ENCODE data around the gene BIN1.
"Not testable (repeated sequence)": the region's sequence is repeated elsewhere in the genome, so short reads cannot be mapped to it uniquely, and the experiment has no call there.

BIN1 gene

GRCh38 chr2:127120408-127120807 is 13.5 kb upstream of the BIN1 start:
- WGBS (ENCODE audit: extremely low coverage, insufficient coverage, insufficient read length): no CpG with 5 or more reads among the region's 20 CpGs
- H3K23ac ChIP-seq (ENCODE audit: low read length): not testable (repeated sequence)

GRCh38 chr2:127118467-127118866 is 11.5 kb upstream of the BIN1 start:
- no peak overlapping the region for H3K9ac ChIP-seq (ENCODE audit: low read length)
- DNase-seq: no peak
- no peaks in the 10 kb centered on the region for H3K4me1 ChIP-seq (ENCODE audit: control insufficient read depth in 1 of 2, insufficient read depth in 2 of 2, low read length in 2 of 2)
- H4K91ac ChIP-seq (ENCODE audit: low read depth, low read length): no peak overlapping the region
- H4K12ac ChIP-seq (ENCODE audit: low read depth, low read length): no peak overlapping the region
- H2BK5ac ChIP-seq (ENCODE audit: low read depth, low read length, poor library complexity): no peak overlapping the region
- no peak overlapping the region for H3K14ac ChIP-seq (ENCODE audit: low read length)
- H3K36me3 ChIP-seq (ENCODE audit: control insufficient read depth in 1 of 2, insufficient read depth in 2 of 2, low read length in 2 of 2): no peaks in the 10 kb centered on the region
- no peak overlapping the region for H3K23ac ChIP-seq (ENCODE audit: low read length)
- no peak overlapping the region for H2AK5ac ChIP-seq (ENCODE audit: low read length)
- no peak overlapping the region for H2AFZ ChIP-seq (ENCODE audit: insufficient read depth, low read length, poor library complexity)
- H2BK120ac ChIP-seq (ENCODE audit: insufficient read depth, low read length, poor library complexity): no peak overlapping the region
- no peak overlapping the region for H3K18ac ChIP-seq (ENCODE audit: low read length)
- no peak overlapping the region for H2BK12ac ChIP-seq (ENCODE audit: low read length)
- no peak overlapping the region for H3K4me3 ChIP-seq (ENCODE audit: low read depth, low read length)
- H3K27me3 ChIP-seq (ENCODE audit: insufficient read depth, low read length): no peaks in the 10 kb centered on the region
- H3K9me3 ChIP-seq (ENCODE audit: insufficient read depth, low read depth, low read length): peaks cover 17% of the 10 kb centered on the region
- no peak overlapping the region for H3K27ac ChIP-seq (ENCODE audit: low read depth, low read length)
- no peaks in the 10 kb centered on the region for H3K79me2 ChIP-seq (ENCODE audit: control insufficient read depth, insufficient read depth, low read length, poor library complexity)
- no peaks in the 10 kb centered on the region for H3K79me1 ChIP-seq (ENCODE audit: low read length)
- no CpG with 5 or more reads among the region's 6 CpGs for WGBS (ENCODE audit: extremely low coverage, insufficient coverage, insufficient read length)
- no peak overlapping the region for H3K4me2 ChIP-seq (ENCODE audit: low read length)
- no peak overlapping the region for H4K8ac ChIP-seq (ENCODE audit: low read depth, low read length)
- no peak overlapping the region for H3K4ac ChIP-seq (ENCODE audit: low read depth, low read length)

More at GRCh38 chr2:127120408-127120807, 13.5 kb upstream of the BIN1 start:
- not testable (repeated sequence) for H4K91ac ChIP-seq (ENCODE audit: low read depth, low read length); H3K4me1 ChIP-seq (ENCODE audit: control insufficient read depth in 1 of 2, insufficient read depth in 2 of 2, low read length in 2 of 2); H2AK5ac ChIP-seq (ENCODE audit: low read length); H3K79me2 ChIP-seq (ENCODE audit: control insufficient read depth, insufficient read depth, low read length, poor library complexity); H4K12ac ChIP-seq (ENCODE audit: low read depth, low read length); H3K27ac ChIP-seq (ENCODE audit: low read depth, low read length); H3K9ac ChIP-seq (ENCODE audit: low read length); H4K8ac ChIP-seq (ENCODE audit: low read depth, low read length); H2AFZ ChIP-seq (ENCODE audit: insufficient read depth, low read length, poor library complexity); H3K36me3 ChIP-seq (ENCODE audit: control insufficient read depth in 1 of 2, insufficient read depth in 2 of 2, low read length in 2 of 2); H2BK5ac ChIP-seq (ENCODE audit: low read depth, low read length, poor library complexity); H3K79me1 ChIP-seq (ENCODE audit: low read length); H2BK120ac ChIP-seq (ENCODE audit: insufficient read depth, low read length, poor library complexity); H3K18ac ChIP-seq (ENCODE audit: low read length); DNase-seq; H3K4me2 ChIP-seq (ENCODE audit: low read length); H3K14ac ChIP-seq (ENCODE audit: low read length); H3K4me3 ChIP-seq (ENCODE audit: low read depth, low read length); H2BK12ac ChIP-seq (ENCODE audit: low read length); H3K27me3 ChIP-seq (ENCODE audit: insufficient read depth, low read length); H3K4ac ChIP-seq (ENCODE audit: low read depth, low read length)
- H3K9me3 ChIP-seq (ENCODE audit: insufficient read depth, low read depth, low read length): peaks cover 19% of the 10 kb centered on the region

- no peak overlapping the region for H2BK5ac ChIP-seq (ENCODE audit: low read depth, low read length, poor library complexity)
- H3K9me3 ChIP-seq (ENCODE audit: insufficient read depth, low read depth, low read length): peaks cover 17% of the 10 kb centered on the region
- no peak overlapping the region for H3K4me2 ChIP-seq (ENCODE audit: low read length)
- no peak overlapping the region for H3K23ac ChIP-seq (ENCODE audit: low read length)
- no peak overlapping the region for H2AK5ac ChIP-seq (ENCODE audit: low read length)
- no peak overlapping the region for H4K91ac ChIP-seq (ENCODE audit: low read depth, low read length)
- no peak overlapping the region for H3K4ac ChIP-seq (ENCODE audit: low read depth, low read length)
- H3K9ac ChIP-seq (ENCODE audit: low read length): no peak overlapping the region
- H3K27ac ChIP-seq (ENCODE audit: low read depth, low read length): no peak overlapping the region
- no peaks in the 10 kb centered on the region for H3K79me2 ChIP-seq (ENCODE audit: control insufficient read depth, insufficient read depth, low read length, poor library complexity)
- H2BK120ac ChIP-seq (ENCODE audit: insufficient read depth, low read length, poor library complexity): no peak overlapping the region
- no peak for DNase-seq
- no peaks in the 10 kb centered on the region for H3K79me1 ChIP-seq (ENCODE audit: low read length)
- H3K27me3 ChIP-seq (ENCODE audit: insufficient read depth, low read length): no peaks in the 10 kb centered on the region
- no peak overlapping the region for H4K8ac ChIP-seq (ENCODE audit: low read depth, low read length)
- H2AFZ ChIP-seq (ENCODE audit: insufficient read depth, low read length, poor library complexity): no peak overlapping the region
- H3K14ac ChIP-seq (ENCODE audit: low read length): no peak overlapping the region
- H3K36me3 ChIP-seq (ENCODE audit: control insufficient read depth in 1 of 2, insufficient read depth in 2 of 2, low read length in 2 of 2): no peaks in the 10 kb centered on the region
- no peak overlapping the region for H3K4me3 ChIP-seq (ENCODE audit: low read depth, low read length)
- H3K18ac ChIP-seq (ENCODE audit: low read length): no peak overlapping the region
- no peaks in the 10 kb centered on the region for H3K4me1 ChIP-seq (ENCODE audit: control insufficient read depth in 1 of 2, insufficient read depth in 2 of 2, low read length in 2 of 2)
- no peak overlapping the region for H4K12ac ChIP-seq (ENCODE audit: low read depth, low read length)
- no CpG with 5 or more reads among the region's 5 CpGs for WGBS (ENCODE audit: extremely low coverage, insufficient coverage, insufficient read length)
- no peak overlapping the region for H2BK12ac ChIP-seq (ENCODE audit: low read length)
Measured at GRCh38 chr2:127118038-127118437, 11.1 kb upstream of the BIN1 start.

- Histone ChIP-seq H3K18ac (ENCODE audit: low read length) (no peak overlapping the region), H2BK12ac (ENCODE audit: low read length) (no peak overlapping the region), H2AFZ (ENCODE audit: insufficient read depth, low read length, poor library complexity) (no peak overlapping the region), H2BK5ac (ENCODE audit: low read depth, low read length, poor library complexity) (no peak overlapping the region), H3K4ac (ENCODE audit: low read depth, low read length) (no peak overlapping the region), H3K9ac (ENCODE audit: low read length) (no peak overlapping the region), H3K4me2 (ENCODE audit: low read length) (no peak overlapping the region), H4K12ac (ENCODE audit: low read depth, low read length) (no peak overlapping the region), H3K9me3 (ENCODE audit: insufficient read depth, low read depth, low read length) (peaks cover 16% of the 10 kb centered on the region), H4K8ac (ENCODE audit: low read depth, low read length) (no peak overlapping the region), H3K79me1 (ENCODE audit: low read length) (no peaks in the 10 kb centered on the region), H3K36me3 (ENCODE audit: control insufficient read depth in 1 of 2, insufficient read depth in 2 of 2, low read length in 2 of 2) (no peaks in the 10 kb centered on the region), H3K4me1 (ENCODE audit: control insufficient read depth in 1 of 2, insufficient read depth in 2 of 2, low read length in 2 of 2) (no peaks in the 10 kb centered on the region), H2BK120ac (ENCODE audit: insufficient read depth, low read length, poor library complexity) (no peak overlapping the region), H2AK5ac (ENCODE audit: low read length) (no peak overlapping the region), H3K79me2 (ENCODE audit: control insufficient read depth, insufficient read depth, low read length, poor library complexity) (no peaks in the 10 kb centered on the region), H3K27me3 (ENCODE audit: insufficient read depth, low read length) (no peaks in the 10 kb centered on the region), H3K14ac (ENCODE audit: low read length) (no peak overlapping the region), H3K4me3 (ENCODE audit: low read depth, low read length) (no peak overlapping the region), H3K23ac (ENCODE audit: low read length) (no peak overlapping the region), H3K27ac (ENCODE audit: low read depth, low read length) (no peak overlapping the region), H4K91ac (ENCODE audit: low read depth, low read length) (no peak overlapping the region)
- no CpG with 5 or more reads among the region's 9 CpGs for WGBS (ENCODE audit: extremely low coverage, insufficient coverage, insufficient read length)
- no peak for DNase-seq
Measured at GRCh38 chr2:127117603-127118002, 10.6 kb upstream of the BIN1 start.
